Measurements from ENCODE around the gene GNB1. TPM values are rescaled to one million over a fixed set of nuclear protein-coding genes. Genes with fewer than 3 reads are reported as not detected.
A peak's percentile ranks its signal among the peaks of the same experiment; 100 is the strongest.
"Not testable (repeated sequence)": the region's sequence is repeated elsewhere in the genome, so short reads cannot be mapped to it uniquely, and the experiment has no call there.

The GNB1 gene
- total and polyA plus RNA-seq, 2 experiments from 2014 or later: 134 to 175 TPM

- H3K4me1 ChIP-seq (ENCODE audit: insufficient read depth): peaks cover 42% of the 10 kb centered on the region
- peak overlapping the region; percentile 83 for H2AFZ ChIP-seq
- H3K4me3 ChIP-seq: peak overlapping the region; percentile 98
- H3K4me2 ChIP-seq: peak overlapping the region; percentile 82
- TF ChIP-seq EZH2 (IDR thresholded peaks at IDR 0.05; ENCODE audit: borderline replicate concordance): no peak
- no peak for TF ChIP-seq EZH2phosphoT487 (IDR thresholded peaks at IDR 0.05; ENCODE audit: low read depth, severe bottlenecking, unreplicated experiment)
- TF ChIP-seq CTCF (IDR thresholded peaks at IDR 0.05; ENCODE audit: poor library complexity): no peak
- peaks cover 50% of the 10 kb centered on the region for H4K20me1 ChIP-seq (ENCODE audit: insufficient read depth, poor library complexity, severe bottlenecking)
- peaks cover 71% of the 10 kb centered on the region for H3K79me2 ChIP-seq
- DNase-seq (ENCODE audit: low spot score): peak; percentile 63
- no peaks in the 10 kb centered on the region for H3K9me3 ChIP-seq (ENCODE audit: low read depth)
- no peaks in the 10 kb centered on the region for H3K9me2 ChIP-seq (replicated peaks; ENCODE audit: insufficient read depth)
- H3K27ac ChIP-seq: peak overlapping the region; percentile 99
- H3K27me3 ChIP-seq: no peaks in the 10 kb centered on the region
- no peaks in the 10 kb centered on the region for H3K36me3 ChIP-seq (replicated peaks; ENCODE audit: insufficient read depth, low read depth)
- 4% methylated on average over 31 of the region's 88 CpGs for WGBS (ENCODE audit: low lambda C conversion rate, missing lambda C conversion rate)
These were observed 911 bp downstream of the GNB1 start for GRCh38 chr1:1889847-1890505.

- H3K36me3 ChIP-seq (replicated peaks; ENCODE audit: insufficient read depth, low read depth): no peaks in the 10 kb centered on the region
- H3K27me3 ChIP-seq: no peaks in the 10 kb centered on the region
- TF ChIP-seq EZH2 (IDR thresholded peaks at IDR 0.05; ENCODE audit: borderline replicate concordance) (no peak), CTCF (IDR thresholded peaks at IDR 0.05; ENCODE audit: poor library complexity) (no peak), EZH2phosphoT487 (IDR thresholded peaks at IDR 0.05; ENCODE audit: low read depth, severe bottlenecking, unreplicated experiment) (no peak)
- H3K79me2 ChIP-seq: peaks cover 78% of the 10 kb centered on the region
- peaks cover 35% of the 10 kb centered on the region for H3K4me1 ChIP-seq (ENCODE audit: insufficient read depth)
- peak overlapping the region; percentile 82 for H3K4me2 ChIP-seq
- peaks cover 58% of the 10 kb centered on the region for H4K20me1 ChIP-seq (ENCODE audit: insufficient read depth, poor library complexity, severe bottlenecking)
- 20% methylated on average over 9 of the region's 9 CpGs for WGBS (ENCODE audit: low lambda C conversion rate, missing lambda C conversion rate)
- H2AFZ ChIP-seq: no peak overlapping the region
- H3K4me3 ChIP-seq: peak overlapping the region; percentile 98
- no peak for DNase-seq (ENCODE audit: low spot score)
- H3K9me3 ChIP-seq (ENCODE audit: low read depth): no peaks in the 10 kb centered on the region
- H3K27ac ChIP-seq: peak overlapping the region; percentile 99
- no peaks in the 10 kb centered on the region for H3K9me2 ChIP-seq (replicated peaks; ENCODE audit: insufficient read depth)
These were observed 1.7 kb downstream of the GNB1 start for GRCh38 chr1:1889090-1889750.

- H3K9me2 ChIP-seq (replicated peaks; ENCODE audit: insufficient read depth); H3K27me3 ChIP-seq; H3K36me3 ChIP-seq (replicated peaks; ENCODE audit: insufficient read depth, low read depth); H3K9me3 ChIP-seq (ENCODE audit: low read depth); DNase-seq (ENCODE audit: low spot score); H2AFZ ChIP-seq; H3K4me3 ChIP-seq: not testable (repeated sequence)
- Histone ChIP-seq H3K4me2 (peak overlapping the region; percentile 47), H3K4me1 (ENCODE audit: insufficient read depth) (peaks cover 46% of the 10 kb centered on the region), H4K20me1 (ENCODE audit: insufficient read depth, poor library complexity, severe bottlenecking) (peaks cover 100% of the 10 kb centered on the region), H3K27ac (peak overlapping the region; percentile 49), H3K79me2 (peaks cover 100% of the 10 kb centered on the region)
- 72% methylated on average over 11 of the region's 11 CpGs for WGBS (ENCODE audit: low lambda C conversion rate, missing lambda C conversion rate)
These were observed 7.0 kb downstream of the GNB1 start for GRCh38 chr1:1883890-1884289.

GRCh38 chr1:1883092-1883873 lies 7.6 kb downstream of the GNB1 start:
- TF ChIP-seq EZH2phosphoT487 (IDR thresholded peaks at IDR 0.05; ENCODE audit: low read depth, severe bottlenecking, unreplicated experiment) (no peak), CTCF (IDR thresholded peaks at IDR 0.05; ENCODE audit: poor library complexity) (no peak), EZH2 (IDR thresholded peaks at IDR 0.05; ENCODE audit: borderline replicate concordance) (no peak)
- Histone ChIP-seq H3K27me3 (no peaks in the 10 kb centered on the region), H3K36me3 (replicated peaks; ENCODE audit: insufficient read depth, low read depth) (no peaks in the 10 kb centered on the region), H3K4me3 (no peak overlapping the region), H3K4me2 (peak overlapping the region; percentile 47), H3K9me2 (replicated peaks; ENCODE audit: insufficient read depth) (no peaks in the 10 kb centered on the region), H4K20me1 (ENCODE audit: insufficient read depth, poor library complexity, severe bottlenecking) (peaks cover 100% of the 10 kb centered on the region), H2AFZ (no peak overlapping the region), H3K9me3 (ENCODE audit: low read depth) (no peaks in the 10 kb centered on the region), H3K79me2 (peaks cover 100% of the 10 kb centered on the region), H3K27ac (peak overlapping the region; percentile 49), H3K4me1 (ENCODE audit: insufficient read depth) (peaks cover 40% of the 10 kb centered on the region)
- 59% methylated on average over 4 of the region's 4 CpGs for WGBS (ENCODE audit: low lambda C conversion rate, missing lambda C conversion rate)
- DNase-seq (ENCODE audit: low spot score): no peak
